HepG2 (cell line): ENCODE results near the gene PTK7. TPM values are rescaled to one million over a fixed set of nuclear protein-coding genes. Genes with fewer than 3 reads are reported as not detected.

Experiments
- CCAR2 ChIP-seq: fragments of 200-400 bp; formaldehyde crosslinking; optimal IDR thresholded peaks from 2 replicates; pipeline ENCODE3; 2018; ENCODE audit warnings: low read depth, mild to moderate bottlenecking, low read length, moderate library complexity
- KDM6A ChIP-seq: IDR thresholded peaks from 2 replicates; pipeline ENCODE4 v1.6.1; 2016; ENCODE audit warnings: low read depth
- MYC ChIP-seq: sonication (generic); formaldehyde crosslinking; IDR thresholded peaks from 2 replicates; pipeline ENCODE4 v1.9.0; 2021; ENCODE audit warnings: missing genetic modification reagents, borderline replicate concordance
- RBFOX2 ChIP-seq: fragments of 200-400 bp; formaldehyde crosslinking; IDR thresholded peaks from 2 replicates; pipeline ENCODE4 v1.6.1; 2017; ENCODE audit warnings: low read depth, mild to moderate bottlenecking, low read length
- RORA ChIP-seq: sonication (generic); formaldehyde crosslinking; IDR thresholded peaks from 2 replicates; pipeline ENCODE4 v1.5.0; 2020; ENCODE audit warnings: mild to moderate bottlenecking, missing genetic modification reagents, moderate library complexity
- SALL1 ChIP-seq: sonication (generic); formaldehyde crosslinking; IDR thresholded peaks from 2 replicates; pipeline ENCODE4 v1.8.0; 2022; ENCODE audit warnings: mild to moderate bottlenecking, missing genetic modification reagents
- TARDBP ChIP-seq: sonication (generic); formaldehyde crosslinking; IDR thresholded peaks from 2 replicates; pipeline ENCODE4 v1.8.0; 2022; ENCODE audit warnings: mild to moderate bottlenecking, missing genetic modification reagents
- ZNF543 ChIP-seq: sonication (generic); formaldehyde crosslinking; IDR thresholded peaks from 2 replicates; pipeline ENCODE4 v1.4.0; 2020; ENCODE audit warnings: mild to moderate bottlenecking, missing genetic modification reagents
- ZNF567 ChIP-seq: sonication (generic); formaldehyde crosslinking; IDR thresholded peaks from 2 replicates; pipeline ENCODE4 v1.8.1; 2023; ENCODE audit warnings: mild to moderate bottlenecking, missing genetic modification reagents, borderline replicate concordance
- ZNF570 ChIP-seq: sonication (generic); formaldehyde crosslinking; IDR thresholded peaks from 2 replicates; pipeline ENCODE4 v1.4.0; 2020; ENCODE audit warnings: mild to moderate bottlenecking, missing genetic modification reagents, borderline replicate concordance
- ZNF589 ChIP-seq: sonication (generic); formaldehyde crosslinking; conservative IDR thresholded peaks from 2 replicates; pipeline ENCODE4 v1.8.0; 2022; ENCODE audit warnings: mild to moderate bottlenecking, moderate library complexity, missing genetic modification reagents
- ZNF768 ChIP-seq: sonication (generic); formaldehyde crosslinking; IDR thresholded peaks from 2 replicates; pipeline ENCODE4 v1.4.0; 2020; ENCODE audit warnings: missing genetic modification reagents
- polyA plus RNA-seq, 8 experiments: library from polyadenylated mRNA; depleted of rRNA in 3 of 8; stranded (reverse) in 7 of 8; unstranded in 1 of 8; fragments of >200 nt; fragmentation: Illumina TruSeq in 4 of 8; extraction: Trizol in 4 of 8; gene quantifications; 2 replicates each; pipeline versions ENCODE4 v1.2.1 to v1.2.3, GENCODE V29; 2011 to 2016; ENCODE audit warnings: low read depth in 4 of 8, missing spikeins in 1 of 8, mixed read lengths in 1 of 8; ENCODE audit not compliant: insufficient read depth in 1 of 8
- total RNA-seq, 5 experiments: library from RNA; depleted of rRNA; stranded (reverse); fragments of >200 nt; fragmentation: Illumina TruSeq; extraction: Trizol; gene quantifications; 2 replicates each; pipeline ENCODE4 v1.2.3, GENCODE V29; 2016; ENCODE audit warnings: low read depth in 1 of 5
- TF ChIP-seq, protein P1 (sequence below): sonication (generic); formaldehyde crosslinking; IDR thresholded peaks from 2 replicates; pipeline ENCODE4 v1.9.0; 2021; ENCODE audit warnings: mild to moderate bottlenecking, missing genetic modification reagents
- TF ChIP-seq, protein P2 (sequence below): sonication (generic); formaldehyde crosslinking; IDR thresholded peaks from 2 replicates; pipeline ENCODE4 v1.5.1; 2020; ENCODE audit warnings: mild to moderate bottlenecking, moderate library complexity, missing genetic modification reagents
- TF ChIP-seq, protein P3 (sequence below): sonication (generic); formaldehyde crosslinking; IDR thresholded peaks from 2 replicates; pipeline ENCODE4 v1.5.1; 2020; ENCODE audit warnings: missing genetic modification reagents, mild to moderate bottlenecking, borderline replicate concordance
- TF ChIP-seq, protein P4 (sequence below), 2 experiments: IDR thresholded peaks; 2 replicates each; pipeline ENCODE4 v1.6.1; 2011 to 2012; ENCODE audit warnings: low read length in 2 of 2, borderline replicate concordance in 1 of 2, low read depth in 1 of 2, mild to moderate bottlenecking in 1 of 2, moderate library complexity in 1 of 2

The PTK7 gene
- total and polyA plus RNA-seq, 2 of the 13 experiments (the other 11 are each of a cell fraction or from before 2014, with no cell fraction given): 98.5 to 99.8 TPM

DNA sequence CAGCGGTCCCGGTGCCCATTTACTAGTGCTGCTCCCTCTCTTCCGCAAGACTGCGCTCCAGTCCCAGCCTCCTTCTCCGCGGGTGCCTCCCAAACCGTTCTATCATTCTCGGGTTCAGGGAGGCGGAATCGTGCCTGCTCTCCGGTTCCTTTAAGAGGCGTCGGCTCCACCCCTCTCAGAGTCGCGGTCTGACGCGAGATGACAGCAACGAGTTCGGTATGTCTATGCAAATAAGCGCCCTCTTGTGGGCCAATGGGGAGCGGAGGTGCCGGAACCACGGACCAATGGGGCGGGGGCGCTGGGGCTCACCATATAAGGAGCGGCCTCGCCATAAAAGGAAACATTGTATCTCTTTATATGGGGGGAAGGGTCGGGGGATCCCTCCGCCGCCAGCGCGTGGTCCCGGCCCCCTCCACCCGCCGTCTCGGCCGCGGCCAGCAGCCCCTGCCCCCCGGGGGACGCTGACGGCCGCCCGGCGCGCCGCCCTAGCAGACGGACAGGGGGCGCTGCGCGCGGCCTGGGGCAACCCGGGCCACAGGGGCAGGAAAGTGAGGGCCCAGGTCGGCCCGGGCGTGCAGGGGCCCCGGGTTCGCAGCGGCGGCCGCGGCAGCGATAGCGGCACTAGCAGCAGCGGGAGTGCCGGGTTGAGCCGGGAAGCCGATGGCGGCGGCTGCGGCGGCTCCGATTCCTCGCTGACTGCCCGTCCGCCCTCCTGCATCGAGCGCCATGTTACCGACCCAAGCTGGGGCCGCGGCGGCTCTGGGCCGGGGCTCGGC, 95.0 kb downstream of the PTK7 start, which contains the start of gene SRF (continued):
- TF ChIP-seq ZNF570 (CRISPR knock-in tag) (no peak; the same call in 1 of the 2 replicates), RBFOX2 (peak; percentile 89), ZNF543 (CRISPR knock-in tag) (no peak; the same call in none of the 2 replicates), TARDBP (CRISPR knock-in tag) (peak; percentile 55; the same call in 1 of the 2 replicates), RORA (CRISPR knock-in tag) (no peak), ZNF768 (CRISPR knock-in tag) (peak; percentile 50; the same call in 1 of the 2 replicates), ZNF567 (CRISPR knock-in tag) (peak; percentile 61; the same call in 1 of the 2 replicates), SALL1 (CRISPR knock-in tag) (peak; percentile 70), CCAR2 (no peak), MYC (CRISPR knock-in tag) (peak; percentile 85), KDM6A (CRISPR knock-in tag) (no peak), ZNF589 (CRISPR knock-in tag) (peak; percentile 33; the same call in 1 of the 2 replicates)
- TF ChIP-seq, protein P1, sequence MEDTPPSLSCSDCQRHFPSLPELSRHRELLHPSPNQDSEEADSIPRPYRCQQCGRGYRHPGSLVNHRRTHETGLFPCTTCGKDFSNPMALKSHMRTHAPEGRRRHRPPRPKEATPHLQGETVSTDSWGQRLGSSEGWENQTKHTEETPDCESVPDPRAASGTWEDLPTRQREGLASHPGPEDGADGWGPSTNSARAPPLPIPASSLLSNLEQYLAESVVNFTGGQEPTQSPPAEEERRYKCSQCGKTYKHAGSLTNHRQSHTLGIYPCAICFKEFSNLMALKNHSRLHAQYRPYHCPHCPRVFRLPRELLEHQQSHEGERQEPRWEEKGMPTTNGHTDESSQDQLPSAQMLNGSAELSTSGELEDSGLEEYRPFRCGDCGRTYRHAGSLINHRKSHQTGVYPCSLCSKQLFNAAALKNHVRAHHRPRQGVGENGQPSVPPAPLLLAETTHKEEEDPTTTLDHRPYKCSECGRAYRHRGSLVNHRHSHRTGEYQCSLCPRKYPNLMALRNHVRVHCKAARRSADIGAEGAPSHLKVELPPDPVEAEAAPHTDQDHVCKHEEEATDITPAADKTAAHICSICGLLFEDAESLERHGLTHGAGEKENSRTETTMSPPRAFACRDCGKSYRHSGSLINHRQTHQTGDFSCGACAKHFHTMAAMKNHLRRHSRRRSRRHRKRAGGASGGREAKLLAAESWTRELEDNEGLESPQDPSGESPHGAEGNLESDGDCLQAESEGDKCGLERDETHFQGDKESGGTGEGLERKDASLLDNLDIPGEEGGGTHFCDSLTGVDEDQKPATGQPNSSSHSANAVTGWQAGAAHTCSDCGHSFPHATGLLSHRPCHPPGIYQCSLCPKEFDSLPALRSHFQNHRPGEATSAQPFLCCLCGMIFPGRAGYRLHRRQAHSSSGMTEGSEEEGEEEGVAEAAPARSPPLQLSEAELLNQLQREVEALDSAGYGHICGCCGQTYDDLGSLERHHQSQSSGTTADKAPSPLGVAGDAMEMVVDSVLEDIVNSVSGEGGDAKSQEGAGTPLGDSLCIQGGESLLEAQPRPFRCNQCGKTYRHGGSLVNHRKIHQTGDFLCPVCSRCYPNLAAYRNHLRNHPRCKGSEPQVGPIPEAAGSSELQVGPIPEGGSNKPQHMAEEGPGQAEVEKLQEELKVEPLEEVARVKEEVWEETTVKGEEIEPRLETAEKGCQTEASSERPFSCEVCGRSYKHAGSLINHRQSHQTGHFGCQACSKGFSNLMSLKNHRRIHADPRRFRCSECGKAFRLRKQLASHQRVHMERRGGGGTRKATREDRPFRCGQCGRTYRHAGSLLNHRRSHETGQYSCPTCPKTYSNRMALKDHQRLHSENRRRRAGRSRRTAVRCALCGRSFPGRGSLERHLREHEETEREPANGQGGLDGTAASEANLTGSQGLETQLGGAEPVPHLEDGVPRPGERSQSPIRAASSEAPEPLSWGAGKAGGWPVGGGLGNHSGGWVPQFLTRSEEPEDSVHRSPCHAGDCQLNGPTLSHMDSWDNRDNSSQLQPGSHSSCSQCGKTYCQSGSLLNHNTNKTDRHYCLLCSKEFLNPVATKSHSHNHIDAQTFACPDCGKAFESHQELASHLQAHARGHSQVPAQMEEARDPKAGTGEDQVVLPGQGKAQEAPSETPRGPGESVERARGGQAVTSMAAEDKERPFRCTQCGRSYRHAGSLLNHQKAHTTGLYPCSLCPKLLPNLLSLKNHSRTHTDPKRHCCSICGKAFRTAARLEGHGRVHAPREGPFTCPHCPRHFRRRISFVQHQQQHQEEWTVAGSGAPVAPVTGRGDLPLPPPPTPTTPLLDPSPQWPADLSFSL (CRISPR knock-in tag): no peak
- TF ChIP-seq, protein P2, sequence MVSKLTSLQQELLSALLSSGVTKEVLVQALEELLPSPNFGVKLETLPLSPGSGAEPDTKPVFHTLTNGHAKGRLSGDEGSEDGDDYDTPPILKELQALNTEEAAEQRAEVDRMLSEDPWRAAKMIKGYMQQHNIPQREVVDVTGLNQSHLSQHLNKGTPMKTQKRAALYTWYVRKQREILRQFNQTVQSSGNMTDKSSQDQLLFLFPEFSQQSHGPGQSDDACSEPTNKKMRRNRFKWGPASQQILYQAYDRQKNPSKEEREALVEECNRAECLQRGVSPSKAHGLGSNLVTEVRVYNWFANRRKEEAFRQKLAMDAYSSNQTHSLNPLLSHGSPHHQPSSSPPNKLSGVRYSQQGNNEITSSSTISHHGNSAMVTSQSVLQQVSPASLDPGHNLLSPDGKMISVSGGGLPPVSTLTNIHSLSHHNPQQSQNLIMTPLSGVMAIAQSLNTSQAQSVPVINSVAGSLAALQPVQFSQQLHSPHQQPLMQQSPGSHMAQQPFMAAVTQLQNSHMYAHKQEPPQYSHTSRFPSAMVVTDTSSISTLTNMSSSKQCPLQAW (CRISPR knock-in tag): peak; percentile 90
- TF ChIP-seq, protein P3, sequence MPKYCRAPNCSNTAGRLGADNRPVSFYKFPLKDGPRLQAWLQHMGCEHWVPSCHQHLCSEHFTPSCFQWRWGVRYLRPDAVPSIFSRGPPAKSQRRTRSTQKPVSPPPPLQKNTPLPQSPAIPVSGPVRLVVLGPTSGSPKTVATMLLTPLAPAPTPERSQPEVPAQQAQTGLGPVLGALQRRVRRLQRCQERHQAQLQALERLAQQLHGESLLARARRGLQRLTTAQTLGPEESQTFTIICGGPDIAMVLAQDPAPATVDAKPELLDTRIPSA (CRISPR knock-in tag): no peak; the same call in 1 of the 2 replicates
- TF ChIP-seq, protein P4, sequence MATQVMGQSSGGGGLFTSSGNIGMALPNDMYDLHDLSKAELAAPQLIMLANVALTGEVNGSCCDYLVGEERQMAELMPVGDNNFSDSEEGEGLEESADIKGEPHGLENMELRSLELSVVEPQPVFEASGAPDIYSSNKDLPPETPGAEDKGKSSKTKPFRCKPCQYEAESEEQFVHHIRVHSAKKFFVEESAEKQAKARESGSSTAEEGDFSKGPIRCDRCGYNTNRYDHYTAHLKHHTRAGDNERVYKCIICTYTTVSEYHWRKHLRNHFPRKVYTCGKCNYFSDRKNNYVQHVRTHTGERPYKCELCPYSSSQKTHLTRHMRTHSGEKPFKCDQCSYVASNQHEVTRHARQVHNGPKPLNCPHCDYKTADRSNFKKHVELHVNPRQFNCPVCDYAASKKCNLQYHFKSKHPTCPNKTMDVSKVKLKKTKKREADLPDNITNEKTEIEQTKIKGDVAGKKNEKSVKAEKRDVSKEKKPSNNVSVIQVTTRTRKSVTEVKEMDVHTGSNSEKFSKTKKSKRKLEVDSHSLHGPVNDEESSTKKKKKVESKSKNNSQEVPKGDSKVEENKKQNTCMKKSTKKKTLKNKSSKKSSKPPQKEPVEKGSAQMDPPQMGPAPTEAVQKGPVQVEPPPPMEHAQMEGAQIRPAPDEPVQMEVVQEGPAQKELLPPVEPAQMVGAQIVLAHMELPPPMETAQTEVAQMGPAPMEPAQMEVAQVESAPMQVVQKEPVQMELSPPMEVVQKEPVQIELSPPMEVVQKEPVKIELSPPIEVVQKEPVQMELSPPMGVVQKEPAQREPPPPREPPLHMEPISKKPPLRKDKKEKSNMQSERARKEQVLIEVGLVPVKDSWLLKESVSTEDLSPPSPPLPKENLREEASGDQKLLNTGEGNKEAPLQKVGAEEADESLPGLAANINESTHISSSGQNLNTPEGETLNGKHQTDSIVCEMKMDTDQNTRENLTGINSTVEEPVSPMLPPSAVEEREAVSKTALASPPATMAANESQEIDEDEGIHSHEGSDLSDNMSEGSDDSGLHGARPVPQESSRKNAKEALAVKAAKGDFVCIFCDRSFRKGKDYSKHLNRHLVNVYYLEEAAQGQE (IDR thresholded peaks at IDR 0.05; ENCODE audit: borderline replicate concordance in 1 of 2, low read depth in 1 of 2, low read length in 2 of 2): no peak
